DND-41 (cell line): ENCODE results near the gene GTF3C2.
"Not testable (repeated sequence)": the region's sequence is repeated elsewhere in the genome, so short reads cannot be mapped to it uniquely, and the experiment has no call there.

Experiments used
- ATAC-seq: fragments of 200-7000 bp; cut with Tn5 transposase; 3 replicates; pipeline ENCODE4 v1.9.1; 2021; ENCODE audit warnings: low read depth; ENCODE audit not compliant: insufficient read depth
- DNase-seq: peaks from one replicate; pipeline ENCODE4 v3.0.0-alpha.2; 2020
- H2AFZ ChIP-seq: 2 replicates; pipeline ENCODE4 v1.6.0; 2012; ENCODE audit warnings: low read depth, low read length
- H3K27ac ChIP-seq: 2 replicates; pipeline ENCODE4 v1.5.1; 2012; ENCODE audit warnings: low read length, inconsistent platforms
- H3K27me3 ChIP-seq: fragments of 200-600 bp; sonication (generic); 2 replicates; pipeline ENCODE4 v1.6.0; 2012; ENCODE audit warnings: low read length, mild to moderate bottlenecking, inconsistent platforms; ENCODE audit not compliant: insufficient read depth, poor library complexity
- H3K36me3 ChIP-seq: 2 replicates; pipeline ENCODE4 v1.5.1; 2012; ENCODE audit warnings: low read length, inconsistent platforms; ENCODE audit not compliant: insufficient read depth
- H3K4me1 ChIP-seq: 2 replicates; pipeline ENCODE4 v1.5.1; 2012; ENCODE audit warnings: mild to moderate bottlenecking, low read length; ENCODE audit not compliant: insufficient read depth
- H3K4me2 ChIP-seq: 2 replicates; pipeline ENCODE4 v1.6.0; 2012; ENCODE audit warnings: mild to moderate bottlenecking, moderate library complexity, low read length, inconsistent platforms; ENCODE audit not compliant: insufficient read depth
- H3K4me3 ChIP-seq, 2 experiments: fragments of 200-600 bp in 1 of 2; shearing (Covaris generic) in 1 of 2; 2 replicates each; pipeline ENCODE4 v1.5.1; 2012 to 2016; ENCODE audit warnings: inconsistent platforms in 2 of 2, low read length in 2 of 2, mild to moderate bottlenecking in 2 of 2, low read depth in 1 of 2, moderate library complexity in 1 of 2
- H3K79me2 ChIP-seq: 2 replicates; pipeline ENCODE4 v1.6.0; 2012; ENCODE audit warnings: low read length, inconsistent platforms; ENCODE audit not compliant: insufficient read depth
- H3K9ac ChIP-seq: 2 replicates; pipeline ENCODE4 v1.6.0; 2012; ENCODE audit warnings: low read depth, mild to moderate bottlenecking, inconsistent platforms, low read length, moderate library complexity
- H3K9me3 ChIP-seq: 2 replicates; pipeline ENCODE4 v1.5.1; 2012; ENCODE audit warnings: low read length, moderate library complexity, mild to moderate bottlenecking, inconsistent platforms; ENCODE audit not compliant: insufficient read depth, severe bottlenecking
- H4K20me1 ChIP-seq: 2 replicates; pipeline ENCODE4 v1.6.0; 2012; ENCODE audit warnings: low read length; ENCODE audit not compliant: insufficient read depth
- EZH2 ChIP-seq: IDR thresholded peaks from 3 replicates; pipeline ENCODE4 v1.6.1; 2012; ENCODE audit warnings: borderline replicate concordance, low read depth, mild to moderate bottlenecking, moderate library complexity, low read length, inconsistent platforms; ENCODE audit not compliant: severe bottlenecking
- TF ChIP-seq, protein P1 (sequence below): IDR thresholded peaks from 2 replicates; pipeline ENCODE4 v1.5.1; 2012; ENCODE audit warnings: borderline replicate concordance, low read length, moderate library complexity, mild to moderate bottlenecking; ENCODE audit not compliant: poor library complexity, severe bottlenecking; ENCODE audit errors: extremely low read depth

Gene GTF3C2

GRCh38 chr2:27322766-27323595 is 33.6 kb downstream of the GTF3C2 start, which contains the start of gene MPV17:
TSS of gene MPV17 (minus strand) at chr2:27323097. CDS start at chr2:27322517, 580 bp downstream.
- H3K9ac ChIP-seq: peak within 1 kb of the TSS; percentile 86
- H3K4me2 ChIP-seq: peak within 1 kb of the TSS; percentile 90
- no peaks in the 10 kb centered on the region for H3K9me3 ChIP-seq
- DNase-seq: peak; percentile 88
- H3K27ac ChIP-seq: peak within 1 kb of the TSS; percentile 92
- no peaks in the 10 kb centered on the region for H3K27me3 ChIP-seq
- peaks cover 35% of the 10 kb centered on the region for H3K79me2 ChIP-seq
- H2AFZ ChIP-seq: peak within 1 kb of the TSS; percentile 92
- H4K20me1 ChIP-seq: peaks cover 6% of the 10 kb centered on the region; the same call in 1 of the 2 replicates
- peak within 1 kb of the TSS; percentile 89 to 91 for H3K4me3 ChIP-seq
- H3K4me1 ChIP-seq: peaks cover 35% of the 10 kb centered on the region
- peak; percentile 95 for ATAC-seq
- no peak for TF ChIP-seq EZH2
- TF ChIP-seq, protein P1, sequence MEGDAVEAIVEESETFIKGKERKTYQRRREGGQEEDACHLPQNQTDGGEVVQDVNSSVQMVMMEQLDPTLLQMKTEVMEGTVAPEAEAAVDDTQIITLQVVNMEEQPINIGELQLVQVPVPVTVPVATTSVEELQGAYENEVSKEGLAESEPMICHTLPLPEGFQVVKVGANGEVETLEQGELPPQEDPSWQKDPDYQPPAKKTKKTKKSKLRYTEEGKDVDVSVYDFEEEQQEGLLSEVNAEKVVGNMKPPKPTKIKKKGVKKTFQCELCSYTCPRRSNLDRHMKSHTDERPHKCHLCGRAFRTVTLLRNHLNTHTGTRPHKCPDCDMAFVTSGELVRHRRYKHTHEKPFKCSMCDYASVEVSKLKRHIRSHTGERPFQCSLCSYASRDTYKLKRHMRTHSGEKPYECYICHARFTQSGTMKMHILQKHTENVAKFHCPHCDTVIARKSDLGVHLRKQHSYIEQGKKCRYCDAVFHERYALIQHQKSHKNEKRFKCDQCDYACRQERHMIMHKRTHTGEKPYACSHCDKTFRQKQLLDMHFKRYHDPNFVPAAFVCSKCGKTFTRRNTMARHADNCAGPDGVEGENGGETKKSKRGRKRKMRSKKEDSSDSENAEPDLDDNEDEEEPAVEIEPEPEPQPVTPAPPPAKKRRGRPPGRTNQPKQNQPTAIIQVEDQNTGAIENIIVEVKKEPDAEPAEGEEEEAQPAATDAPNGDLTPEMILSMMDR: no peak
- H3K36me3 ChIP-seq: peaks cover 29% of the 10 kb centered on the region

DNA sequence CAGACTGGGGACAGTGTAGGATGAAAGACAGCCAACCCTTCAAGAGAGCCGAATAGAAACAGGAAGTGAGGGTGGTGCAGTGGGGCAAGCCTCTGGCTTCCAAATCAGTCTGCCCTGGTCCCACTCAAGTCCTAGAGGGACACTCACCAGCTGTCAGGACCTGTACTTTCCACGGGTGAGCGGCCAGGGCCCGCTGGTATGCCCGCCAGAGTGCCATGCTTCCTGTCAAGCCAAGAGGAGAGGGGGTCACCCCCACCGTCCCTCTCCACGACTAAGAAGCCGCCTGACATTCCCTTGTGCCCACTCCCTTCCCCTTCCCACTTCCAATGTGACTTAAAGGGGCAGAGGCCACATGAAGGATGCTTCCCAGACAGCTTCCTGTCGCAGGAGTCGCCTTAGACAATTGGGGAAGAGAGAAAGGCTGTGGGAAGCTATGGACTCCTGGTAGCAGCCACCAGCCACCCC is 34.2 kb downstream of the GTF3C2 start:
- peak overlapping the region; percentile 89 to 91 for H3K4me3 ChIP-seq
- H3K27ac ChIP-seq: peak overlapping the region; percentile 92
- H3K27me3 ChIP-seq: no peaks in the 10 kb centered on the region
- H3K4me1 ChIP-seq: peaks cover 35% of the 10 kb centered on the region
- peak; percentile 27 for DNase-seq
- peaks cover 26% of the 10 kb centered on the region for H3K36me3 ChIP-seq
- peak; percentile 44 for ATAC-seq
- peak overlapping the region; percentile 92 for H2AFZ ChIP-seq
- peaks cover 35% of the 10 kb centered on the region for H3K79me2 ChIP-seq
- H3K9ac ChIP-seq: peak overlapping the region; percentile 86
- H4K20me1 ChIP-seq: peaks cover 6% of the 10 kb centered on the region; the same call in 1 of the 2 replicates
- no peak for TF ChIP-seq EZH2
- TF ChIP-seq, protein P1: no peak
- peak overlapping the region; percentile 90 for H3K4me2 ChIP-seq
- no peaks in the 10 kb centered on the region for H3K9me3 ChIP-seq

- peak overlapping the region; percentile 86; the same call in 1 of the 2 replicates for H3K9ac ChIP-seq
- H3K36me3 ChIP-seq: peaks cover 21% of the 10 kb centered on the region
- peak overlapping the region; percentile 92; the same call in 1 of the 2 replicates for H3K27ac ChIP-seq
- no peaks in the 10 kb centered on the region for H3K27me3 ChIP-seq
- no peak for TF ChIP-seq EZH2
- TF ChIP-seq, protein P1: no peak
- no peak overlapping the region for H3K4me3 ChIP-seq
- no peak for ATAC-seq
- H3K9me3 ChIP-seq: no peaks in the 10 kb centered on the region
- peaks cover 35% of the 10 kb centered on the region for H3K4me1 ChIP-seq
- H4K20me1 ChIP-seq: peaks cover 6% of the 10 kb centered on the region; the same call in 1 of the 2 replicates
- H3K4me2 ChIP-seq: peak overlapping the region; percentile 90; the same call in 1 of the 2 replicates
- H3K79me2 ChIP-seq: peaks cover 35% of the 10 kb centered on the region
- no peak overlapping the region for H2AFZ ChIP-seq
- no peak for DNase-seq
These were observed 35.5 kb downstream of the GTF3C2 start for GRCh38 chr2:27320958-27321543.

DNA sequence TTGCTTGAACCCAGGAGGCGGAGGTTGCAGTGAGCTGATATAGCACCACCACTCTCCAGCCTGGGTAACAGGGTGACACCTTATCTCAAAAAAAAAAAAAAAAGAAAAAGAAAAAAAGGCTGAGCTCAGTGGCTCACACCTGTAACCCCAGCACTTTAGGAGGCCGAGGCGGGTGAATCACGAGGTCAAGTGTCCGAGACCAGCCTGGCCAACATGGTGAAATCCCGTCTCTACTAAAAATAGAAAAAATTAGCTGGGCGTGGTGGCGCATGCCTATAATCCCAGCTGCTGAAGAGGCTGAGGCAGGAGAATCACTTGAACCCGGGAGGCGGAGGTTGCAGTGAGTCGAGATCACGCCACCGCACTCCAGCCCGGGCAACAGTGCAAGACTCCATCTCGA is 36.7 kb downstream of the GTF3C2 start:
- Histone ChIP-seq H3K4me1 (peaks cover 33% of the 10 kb centered on the region), H3K36me3 (peaks cover 16% of the 10 kb centered on the region), H3K79me2 (peaks cover 35% of the 10 kb centered on the region)
- not testable (repeated sequence) for H3K27ac ChIP-seq, H2AFZ ChIP-seq, H3K27me3 ChIP-seq, ATAC-seq, H3K4me2 ChIP-seq, H3K9ac ChIP-seq, H4K20me1 ChIP-seq, H3K9me3 ChIP-seq, H3K4me3 ChIP-seq, DNase-seq
